HG03565 (cell line): Measurements from ENCODE around the gene ACSL3.
A peak's percentile ranks its signal among the peaks of the same experiment; 100 is the strongest.
"Not testable (repeated sequence)": the region's sequence is repeated elsewhere in the genome, so short reads cannot be mapped to it uniquely, and the experiment has no call there.

Experiments
- ATAC-seq: cut with Tn5 transposase; IDR thresholded peaks from one replicate; pipeline ENCODE4 v1.9.1; 2021; ENCODE audit warnings: mild to moderate bottlenecking, moderate library complexity; ENCODE audit not compliant: unreplicated experiment

Gene ACSL3

GRCh38 chr2:222860740-222861410 is at the start of gene ACSL3:
TSS of gene ACSL3 (plus strand) at chr2:222861036. CDS start at chr2:222908773, 47,737 bp downstream.
- peak; percentile 97 for ATAC-seq

- no peak for ATAC-seq
Observed at GRCh38 chr2:222811828-222812227, 49.0 kb upstream of the ACSL3 start.

GRCh38 chr2:222813177-222813843 is 47.5 kb upstream of the ACSL3 start:
- peak; percentile 98 for ATAC-seq

GRCh38 chr2:222819722-222820333 is 41.0 kb upstream of the ACSL3 start:
- ATAC-seq: no peak

- no peak for ATAC-seq
Observed at GRCh38 chr2:222823183-222823930, 37.5 kb upstream of the ACSL3 start.

GRCh38 chr2:222825031-222825430 is 35.8 kb upstream of the ACSL3 start:
- ATAC-seq: no peak

GRCh38 chr2:222827417-222827816 is 33.4 kb upstream of the ACSL3 start:
- ATAC-seq: no peak

GRCh38 chr2:222828572-222828971 is 32.3 kb upstream of the ACSL3 start:
- ATAC-seq: no peak

GRCh38 chr2:222830164-222830563 is 30.7 kb upstream of the ACSL3 start:
- no peak for ATAC-seq

GRCh38 chr2:222833410-222833809 is 27.4 kb upstream of the ACSL3 start:
- no peak for ATAC-seq

- ATAC-seq: no peak
Observed at GRCh38 chr2:222835143-222835822, 25.6 kb upstream of the ACSL3 start.

- no peak for ATAC-seq
Observed at GRCh38 chr2:222835823-222836151, 25.0 kb upstream of the ACSL3 start.

GRCh38 chr2:222837643-222838056 is 23.2 kb upstream of the ACSL3 start:
- no peak for ATAC-seq

GRCh38 chr2:222840060-222840802 is 20.6 kb upstream of the ACSL3 start:
- no peak for ATAC-seq

- ATAC-seq: no peak
Observed at GRCh38 chr2:222842491-222843174, 18.2 kb upstream of the ACSL3 start.

GRCh38 chr2:222844323-222844722 is 16.5 kb upstream of the ACSL3 start:
- no peak for ATAC-seq

GRCh38 chr2:222845314-222845713 is 15.5 kb upstream of the ACSL3 start:
- ATAC-seq: not testable (repeated sequence)

- ATAC-seq: no peak
Observed at GRCh38 chr2:222846003-222846402, 14.8 kb upstream of the ACSL3 start.

- not testable (repeated sequence) for ATAC-seq
Observed at GRCh38 chr2:222848031-222848430, 12.8 kb upstream of the ACSL3 start.

- no peak for ATAC-seq
Observed at GRCh38 chr2:222848862-222849261, 12.0 kb upstream of the ACSL3 start.
